Dendritic cell treated with granulocyte-macrophage colony-stimulating factor and Interleukin-4, amounts not matched to agents 40 ng/mL and 50 ng/mL, for 4 days (primary cell): ENCODE results near the gene CIT.

Experiments
- H3K27ac Mint-ChIP-seq: one replicate; pipeline ENCODE4 v1.8.0; 2022; ENCODE audit warnings: mild to moderate bottlenecking, mixed read lengths
- H3K27me3 Mint-ChIP-seq: one replicate; pipeline ENCODE4 v1.8.0; 2022; ENCODE audit warnings: mild to moderate bottlenecking, mixed read lengths
- H3K36me3 Mint-ChIP-seq: one replicate; pipeline ENCODE4 v1.8.0; 2022; ENCODE audit warnings: low read depth, mixed read lengths
- H3K4me1 Mint-ChIP-seq: one replicate; pipeline ENCODE4 v1.8.0; 2022; ENCODE audit warnings: low read depth, mixed read lengths
- H3K4me3 Mint-ChIP-seq: one replicate; pipeline ENCODE4 v1.8.0; 2022; ENCODE audit warnings: mild to moderate bottlenecking, moderate library complexity, mixed read lengths
- H3K9me3 Mint-ChIP-seq: one replicate; pipeline ENCODE4 v1.8.0; 2022; ENCODE audit warnings: mixed read lengths
- intact Hi-C: fragments of 100-400 bp; cut with micrococcal nuclease; formaldehyde crosslinking; loops from one replicate; pipeline ENCODE4 v1.15.0; 2022

The CIT gene

GRCh38 chr12:119704065-119704747, 172.9 kb downstream of the CIT start:
- intact Hi-C loops = no loop called here
- H3K4me1 Mint-ChIP-seq = no peaks in the 10 kb centered on the region
- H3K9me3 Mint-ChIP-seq = no peaks in the 10 kb centered on the region
- H3K36me3 Mint-ChIP-seq = peaks cover 29% of the 10 kb centered on the region
- no peaks in the 10 kb centered on the region for H3K27me3 Mint-ChIP-seq
- H3K4me3 Mint-ChIP-seq = no peak overlapping the region
- no peak overlapping the region for H3K27ac Mint-ChIP-seq

- H3K4me1 Mint-ChIP-seq = no peaks in the 10 kb centered on the region
- peaks cover 15% of the 10 kb centered on the region for H3K36me3 Mint-ChIP-seq
- H3K27me3 Mint-ChIP-seq = no peaks in the 10 kb centered on the region
- no peak overlapping the region for H3K4me3 Mint-ChIP-seq
- H3K9me3 Mint-ChIP-seq = no peaks in the 10 kb centered on the region
- H3K27ac Mint-ChIP-seq = no peak overlapping the region
- intact Hi-C loops = no loop called here
These were observed 177.0 kb downstream of the CIT start for GRCh38 chr12:119700078-119700477.

- Mint-ChIP-seq H3K27me3 (no peaks in the 10 kb centered on the region), H3K4me3 (no peak overlapping the region), H3K27ac (no peak overlapping the region), H3K9me3 (no peaks in the 10 kb centered on the region), H3K4me1 (no peaks in the 10 kb centered on the region), H3K36me3 (peaks cover 15% of the 10 kb centered on the region)
- intact Hi-C loops = loop anchor here (5.0 kb wide), 1 partner anchor 203 kb away; no protein-coding TSS in a partner anchor
These were observed 177.8 kb downstream of the CIT start for GRCh38 chr12:119699199-119699760.

GRCh38 chr12:119696943-119697342, 180.2 kb downstream of the CIT start:
- Mint-ChIP-seq H3K9me3 (no peaks in the 10 kb centered on the region), H3K4me3 (no peak overlapping the region), H3K36me3 (peaks cover 10% of the 10 kb centered on the region), H3K4me1 (no peaks in the 10 kb centered on the region), H3K27me3 (no peaks in the 10 kb centered on the region), H3K27ac (no peak overlapping the region)
- intact Hi-C loops = loop anchor here (5.0 kb wide), 1 partner anchor 205 kb away; no protein-coding TSS in a partner anchor

GRCh38 chr12:119695034-119695433, 182.1 kb downstream of the CIT start:
- Mint-ChIP-seq H3K27ac (no peak overlapping the region), H3K9me3 (no peaks in the 10 kb centered on the region), H3K27me3 (no peaks in the 10 kb centered on the region), H3K4me1 (no peaks in the 10 kb centered on the region), H3K36me3 (peaks cover 6% of the 10 kb centered on the region), H3K4me3 (no peak overlapping the region)
- intact Hi-C loops = loop anchor here (5.0 kb wide), 1 partner anchor 207 kb away; no protein-coding TSS in a partner anchor

- H3K4me3 Mint-ChIP-seq = no peak overlapping the region
- H3K27me3 Mint-ChIP-seq = no peaks in the 10 kb centered on the region
- intact Hi-C loops = no loop called here
- no peak overlapping the region for H3K27ac Mint-ChIP-seq
- H3K36me3 Mint-ChIP-seq = peaks cover 7% of the 10 kb centered on the region
- H3K4me1 Mint-ChIP-seq = no peaks in the 10 kb centered on the region
- no peaks in the 10 kb centered on the region for H3K9me3 Mint-ChIP-seq
These were observed 183.0 kb downstream of the CIT start for GRCh38 chr12:119694111-119694510.

- no peaks in the 10 kb centered on the region for H3K9me3 Mint-ChIP-seq
- peaks cover 7% of the 10 kb centered on the region for H3K36me3 Mint-ChIP-seq
- H3K27me3 Mint-ChIP-seq = no peaks in the 10 kb centered on the region
- no peak overlapping the region for H3K27ac Mint-ChIP-seq
- no peaks in the 10 kb centered on the region for H3K4me1 Mint-ChIP-seq
- intact Hi-C loops = no loop called here
- H3K4me3 Mint-ChIP-seq = no peak overlapping the region
These were observed 183.6 kb downstream of the CIT start for GRCh38 chr12:119693511-119693910.

- peaks cover 7% of the 10 kb centered on the region for H3K36me3 Mint-ChIP-seq
- H3K4me1 Mint-ChIP-seq = no peaks in the 10 kb centered on the region
- no peaks in the 10 kb centered on the region for H3K27me3 Mint-ChIP-seq
- no peak overlapping the region for H3K4me3 Mint-ChIP-seq
- H3K9me3 Mint-ChIP-seq = no peaks in the 10 kb centered on the region
- H3K27ac Mint-ChIP-seq = no peak overlapping the region
- intact Hi-C loops = no loop called here
These were observed 184.1 kb downstream of the CIT start for GRCh38 chr12:119692997-119693396.

- no peaks in the 10 kb centered on the region for H3K9me3 Mint-ChIP-seq
- no peak overlapping the region for H3K27ac Mint-ChIP-seq
- H3K27me3 Mint-ChIP-seq = no peaks in the 10 kb centered on the region
- no peaks in the 10 kb centered on the region for H3K4me1 Mint-ChIP-seq
- peaks cover 7% of the 10 kb centered on the region for H3K36me3 Mint-ChIP-seq
- no peak overlapping the region for H3K4me3 Mint-ChIP-seq
- intact Hi-C loops = no loop called here
These were observed 184.7 kb downstream of the CIT start for GRCh38 chr12:119692410-119692809.

GRCh38 chr12:119691202-119691810, 185.8 kb downstream of the CIT start:
- intact Hi-C loops = no loop called here

GRCh38 chr12:119689935-119690500, 187.1 kb downstream of the CIT start:
- Mint-ChIP-seq H3K36me3 (peaks cover 7% of the 10 kb centered on the region), H3K27ac (no peak overlapping the region)
- intact Hi-C loops = no loop called here

More at GRCh38 chr12:119691202-119691810, 185.8 kb downstream of the CIT start:
- no peaks in the 10 kb centered on the region for H3K27me3 Mint-ChIP-seq
- no peaks in the 10 kb centered on the region for H3K4me1 Mint-ChIP-seq
- H3K27ac Mint-ChIP-seq = no peak overlapping the region
- H3K36me3 Mint-ChIP-seq = peaks cover 7% of the 10 kb centered on the region
- no peak overlapping the region for H3K4me3 Mint-ChIP-seq
- no peaks in the 10 kb centered on the region for H3K9me3 Mint-ChIP-seq

GRCh38 chr12:119687879-119688278, 189.2 kb downstream of the CIT start:
- Mint-ChIP-seq H3K9me3 (no peaks in the 10 kb centered on the region), H3K27me3 (no peaks in the 10 kb centered on the region), H3K4me3 (no peak overlapping the region), H3K4me1 (peaks cover 4% of the 10 kb centered on the region), H3K36me3 (peaks cover 7% of the 10 kb centered on the region), H3K27ac (no peak overlapping the region)
- intact Hi-C loops = no loop called here

More at GRCh38 chr12:119689935-119690500, 187.1 kb downstream of the CIT start:
- Mint-ChIP-seq H3K4me3 (no peak overlapping the region), H3K9me3 (no peaks in the 10 kb centered on the region), H3K27me3 (no peaks in the 10 kb centered on the region), H3K4me1 (no peaks in the 10 kb centered on the region)

- peaks cover 7% of the 10 kb centered on the region for H3K36me3 Mint-ChIP-seq
- H3K27me3 Mint-ChIP-seq = no peaks in the 10 kb centered on the region
- no peak overlapping the region for H3K27ac Mint-ChIP-seq
- H3K4me3 Mint-ChIP-seq = no peak overlapping the region
- intact Hi-C loops = no loop called here
- H3K9me3 Mint-ChIP-seq = no peaks in the 10 kb centered on the region
- peaks cover 7% of the 10 kb centered on the region for H3K4me1 Mint-ChIP-seq
These were observed 189.7 kb downstream of the CIT start for GRCh38 chr12:119687406-119687805.

GRCh38 chr12:119686776-119687175, 190.3 kb downstream of the CIT start:
- Mint-ChIP-seq H3K36me3 (peaks cover 12% of the 10 kb centered on the region), H3K27ac (no peak overlapping the region), H3K4me3 (no peak overlapping the region), H3K27me3 (no peaks in the 10 kb centered on the region), H3K9me3 (no peaks in the 10 kb centered on the region), H3K4me1 (peaks cover 13% of the 10 kb centered on the region)
- intact Hi-C loops = no loop called here
